Hematopoietic multipotent progenitor cell treated with erythropoietin and hydrocortisone succinate and interleukin-3 and kit ligand, for 15 days (in vitro differentiated cells): ENCODE measurements around the gene PLXNB1.
"Not testable (repeated sequence)": the region's sequence is repeated elsewhere in the genome, so short reads cannot be mapped to it uniquely, and the experiment has no call there.

Source experiments
- DNase-seq: peaks from one replicate; pipeline ENCODE4 v3.0.0-alpha.2; 2015; ENCODE audit warnings: low spot score

PLXNB1 gene

DNA sequence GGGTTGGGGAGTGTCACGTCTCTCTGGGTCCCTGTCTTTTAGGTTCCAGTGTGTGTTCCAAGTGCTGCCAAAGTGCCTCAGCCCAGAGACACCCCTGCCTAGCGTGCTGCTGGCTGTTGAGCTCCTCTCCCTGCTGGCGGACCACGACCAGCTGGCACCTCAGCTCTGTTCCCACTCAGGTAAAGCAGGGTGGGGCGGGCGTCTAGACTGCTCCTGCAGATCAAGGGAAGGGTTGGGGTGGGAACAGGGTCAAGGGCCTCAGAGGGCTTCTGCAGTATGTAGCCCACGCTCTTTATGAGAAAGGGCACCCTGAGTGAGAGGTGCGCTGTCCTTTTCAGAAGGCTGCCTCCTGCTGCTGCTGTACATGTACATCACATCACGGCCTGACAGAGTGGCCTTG lies 33.8 kb upstream of the PLXNB1 start:
- no peak for DNase-seq

DNA sequence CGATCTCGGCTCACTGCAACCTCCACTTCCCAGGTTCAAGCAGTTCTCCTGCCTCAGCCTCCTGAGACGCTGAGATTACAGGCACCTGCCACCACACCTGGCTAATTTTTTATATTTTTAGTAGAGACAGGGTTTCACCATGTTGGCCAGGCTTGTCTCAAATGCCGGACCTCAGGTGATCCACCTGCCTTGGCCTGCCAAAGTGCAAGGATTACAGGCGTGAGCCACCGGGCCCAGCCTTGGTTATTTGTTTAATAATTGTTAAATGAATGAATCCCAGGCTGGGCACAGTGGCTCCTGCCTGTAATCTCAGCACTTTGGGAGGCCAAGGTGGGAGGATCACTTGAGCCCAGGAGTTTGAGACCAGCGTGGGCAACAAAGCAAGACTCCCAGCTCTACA lies 31.9 kb upstream of the PLXNB1 start:
- not testable (repeated sequence) for DNase-seq

DNA sequence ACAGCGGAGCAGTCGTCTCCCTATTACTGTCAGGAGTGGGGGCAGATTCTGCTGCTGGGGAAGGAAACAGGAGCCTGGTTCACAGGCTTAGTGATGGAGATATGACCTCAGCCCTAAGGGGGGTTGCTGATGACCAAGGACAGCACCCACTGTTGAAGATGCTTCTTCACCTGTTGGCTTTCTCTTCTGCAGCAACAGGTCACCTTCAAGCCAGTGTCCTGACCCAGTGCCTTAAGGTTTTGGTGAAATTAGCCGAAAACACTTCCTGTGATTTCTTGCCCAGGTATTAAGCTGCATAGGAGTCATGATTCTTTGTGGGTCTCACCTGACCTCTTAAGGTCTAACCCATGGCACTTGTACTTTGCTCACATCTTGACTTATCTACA lies 30.6 kb upstream of the PLXNB1 start:
- no peak for DNase-seq

DNA sequence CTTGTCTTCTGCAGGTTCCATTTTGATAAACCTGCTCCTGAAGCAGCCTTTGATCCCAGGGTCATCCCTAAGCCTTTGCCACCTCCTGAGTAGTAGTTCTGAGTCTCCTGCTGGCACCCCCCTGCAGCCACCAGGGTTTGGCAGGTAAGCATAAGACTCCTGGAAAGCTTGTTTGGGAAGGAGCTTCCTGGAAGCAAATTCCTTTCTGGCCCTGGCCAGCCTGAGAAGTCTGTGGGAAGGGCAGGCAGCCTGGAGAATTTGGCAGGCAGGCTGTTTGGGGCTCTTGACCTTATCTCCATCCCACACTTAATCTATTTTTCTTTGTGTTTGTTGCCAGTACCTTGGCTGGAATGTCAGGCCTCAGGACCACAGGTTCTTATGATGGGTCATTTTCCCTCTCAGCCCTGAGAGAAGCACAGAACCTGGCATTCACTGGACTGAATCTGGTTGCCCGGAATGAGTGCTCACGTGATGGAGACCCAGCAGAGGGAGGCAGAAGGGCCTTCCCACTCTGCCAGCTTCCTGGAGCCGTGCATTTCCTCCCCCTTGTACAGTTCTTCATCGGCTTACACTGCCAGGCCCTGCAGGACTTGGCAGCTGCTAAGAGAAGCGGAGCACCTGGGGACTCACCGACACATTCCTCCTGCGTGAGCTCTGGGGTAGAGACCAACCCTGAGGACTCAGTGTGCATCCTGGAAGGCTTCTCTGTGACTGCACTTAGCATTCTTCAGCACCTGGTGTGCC lies 30.1 kb upstream of the PLXNB1 start:
- DNase-seq, result no peak

DNA sequence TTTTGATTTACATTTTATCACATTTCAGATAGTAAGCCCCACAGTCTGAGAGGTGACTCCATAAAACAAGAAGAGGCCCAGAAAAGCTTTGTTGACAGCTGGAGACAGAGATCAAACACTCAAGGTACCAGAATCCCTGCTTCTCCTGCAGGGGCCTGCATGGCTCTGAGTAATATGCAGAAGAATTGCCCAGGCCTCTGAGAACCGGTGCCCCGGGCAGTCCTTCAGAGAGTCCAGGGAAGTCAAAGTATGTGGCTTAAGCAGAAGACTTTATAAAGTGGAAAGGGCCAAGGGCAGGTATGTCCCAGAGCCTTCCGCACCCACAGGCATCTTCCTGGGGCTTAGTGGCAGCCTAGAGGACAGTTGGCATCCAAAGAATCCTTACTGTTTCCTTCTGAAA lies 29.4 kb upstream of the PLXNB1 start:
- no peak for DNase-seq

DNA sequence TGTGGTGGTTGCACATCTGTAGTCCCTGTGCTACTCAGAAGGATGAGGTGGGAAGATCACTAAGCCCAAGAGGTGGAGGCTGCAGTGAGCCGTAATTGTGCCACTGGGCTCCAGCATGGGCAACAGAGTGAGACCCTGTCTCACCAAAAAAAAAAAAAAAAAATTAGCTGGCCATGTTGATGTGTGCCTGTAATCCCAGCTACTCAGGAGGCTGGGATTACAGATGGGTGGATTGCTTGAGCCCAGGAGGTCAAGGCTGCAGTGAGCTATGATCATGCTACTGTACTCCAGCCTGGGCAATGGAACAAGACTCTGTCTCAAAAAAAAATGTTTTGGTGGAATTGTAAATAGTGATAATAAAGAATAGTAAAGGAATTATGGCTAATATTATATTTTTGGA lies 26.6 kb upstream of the PLXNB1 start:
- DNase-seq, result no peak

DNA sequence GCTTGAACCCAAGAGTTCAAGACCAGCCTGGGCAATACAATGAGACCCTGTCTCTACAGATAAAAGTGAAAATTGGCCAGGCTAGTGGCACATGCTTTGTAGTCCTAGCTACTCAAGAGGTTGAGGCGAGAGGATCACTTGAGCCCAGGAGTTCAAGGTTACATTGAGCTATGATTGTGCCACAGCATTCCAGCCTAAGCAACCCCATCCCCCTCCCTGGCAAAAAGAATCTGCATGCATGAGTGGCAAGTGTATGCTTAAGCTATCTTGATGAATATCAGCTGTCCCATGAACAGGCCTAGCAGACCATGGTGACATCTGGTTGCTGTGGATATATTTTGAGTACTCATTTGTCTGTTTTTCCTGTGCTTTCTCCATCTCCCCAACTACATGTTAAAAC lies 21.4 kb upstream of the PLXNB1 start:
- DNase-seq, result no peak

DNA sequence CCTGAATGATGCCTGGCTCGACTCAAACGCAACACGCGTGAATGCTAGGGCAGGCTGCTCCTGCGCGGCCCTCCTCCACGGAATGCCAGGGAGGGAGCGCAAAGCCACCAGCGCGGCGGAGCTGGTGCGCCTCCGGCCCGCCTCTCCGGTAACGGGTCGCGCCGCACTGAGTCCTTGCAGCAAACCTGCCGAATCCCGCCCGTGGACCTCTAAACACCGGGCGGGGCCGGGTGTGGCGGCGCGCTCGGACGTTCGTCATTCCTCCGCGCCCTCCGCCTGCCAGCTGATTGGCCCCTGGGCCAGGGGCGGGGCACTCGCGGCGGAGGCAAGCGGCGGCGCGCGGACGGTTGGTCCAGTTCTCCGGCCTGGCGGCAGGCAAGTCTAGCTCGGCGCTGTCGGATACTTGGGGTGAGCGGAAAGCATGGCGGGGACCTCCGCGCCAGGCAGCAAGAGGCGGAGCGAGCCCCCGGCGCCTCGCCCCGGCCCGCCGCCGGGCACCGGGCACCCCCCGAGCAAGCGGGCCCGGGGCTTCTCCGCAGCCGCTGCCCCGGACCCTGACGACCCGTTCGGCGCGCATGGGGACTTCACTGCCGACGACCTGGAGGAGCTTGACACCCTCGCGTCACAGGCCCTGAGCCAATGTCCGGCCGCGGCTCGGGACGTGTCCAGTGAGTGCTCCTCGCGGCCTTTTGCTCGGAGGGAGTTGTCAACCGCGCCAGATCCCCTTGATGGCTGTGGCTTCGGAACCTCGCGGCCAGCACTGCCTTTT lies 16.7 kb upstream of the PLXNB1 start, which contains the start of gene ATRIP:
ATRIP (plus strand) TSS at position 313 of the 769 bp plus-strand sequence; CDS start at position 422, 109 bp downstream.
- DNase-seq, result peak; percentile 90

DNA sequence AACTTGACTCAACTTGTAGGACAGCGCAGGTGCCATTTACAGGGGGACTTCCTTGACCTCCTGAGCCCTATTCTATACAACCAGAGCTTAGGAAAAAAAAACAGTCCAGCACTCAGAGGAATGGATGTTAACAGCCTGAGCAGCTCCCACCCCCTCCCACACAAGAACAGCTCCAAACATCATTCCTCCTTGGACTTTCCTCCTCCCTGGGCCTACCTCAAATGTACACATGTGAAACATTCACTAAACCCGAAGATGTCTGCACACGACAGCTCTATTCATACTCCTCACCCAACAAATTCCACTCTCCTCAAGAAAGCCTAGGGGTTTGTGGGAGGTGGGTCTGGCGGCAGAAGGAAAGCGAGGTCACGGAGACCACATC lies 16.1 kb upstream of the PLXNB1 start:
- no peak for DNase-seq

DNA sequence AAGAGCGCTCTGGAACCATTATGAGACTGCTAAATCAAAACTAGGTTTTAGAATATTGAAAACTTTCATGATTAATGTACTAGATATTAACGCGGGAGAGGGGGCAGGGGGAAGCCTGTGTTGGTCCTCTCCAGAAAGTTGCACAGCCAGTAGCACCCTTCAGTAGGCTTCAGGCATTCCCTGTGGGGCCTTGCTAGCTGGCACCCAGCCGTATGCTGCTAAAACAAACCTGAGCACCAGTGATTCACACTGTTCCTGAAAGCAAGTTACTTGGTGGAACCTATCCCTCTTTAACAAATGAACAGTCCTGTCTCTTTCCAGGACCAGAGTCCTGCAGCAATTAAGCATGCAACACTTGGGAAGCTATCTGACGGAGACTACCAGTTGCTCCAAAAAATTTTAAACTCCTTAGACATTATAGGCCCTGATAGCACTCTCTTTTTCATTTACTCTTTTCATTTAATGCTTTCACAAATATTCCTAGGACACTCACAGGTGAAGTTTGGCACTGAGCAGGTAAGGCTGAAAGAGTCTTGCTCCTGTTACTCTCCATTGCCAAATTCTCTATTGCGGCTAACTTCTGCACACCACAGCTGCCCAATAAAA lies 15.5 kb upstream of the PLXNB1 start:
- DNase-seq, result no peak

DNA sequence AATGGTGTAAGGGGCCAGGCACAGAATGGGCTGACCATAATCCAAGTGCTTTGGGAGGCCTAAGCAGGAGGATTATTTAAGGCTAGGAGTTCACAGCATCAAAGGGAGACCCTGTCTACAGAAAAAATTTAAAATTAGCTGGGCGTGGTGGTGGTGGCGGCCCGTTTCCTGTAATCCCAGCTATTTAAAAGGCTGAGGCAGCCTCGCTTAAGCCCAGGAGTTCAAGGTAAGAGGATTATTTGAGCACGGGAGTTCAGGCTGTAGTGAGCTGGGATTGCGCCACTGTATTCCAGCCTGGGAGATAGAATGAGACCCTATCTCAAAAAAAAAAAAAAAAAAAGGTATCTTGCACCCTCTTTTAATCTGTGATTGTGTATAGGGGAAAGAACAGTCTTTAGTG lies 12.1 kb upstream of the PLXNB1 start:
- no peak for DNase-seq

DNA sequence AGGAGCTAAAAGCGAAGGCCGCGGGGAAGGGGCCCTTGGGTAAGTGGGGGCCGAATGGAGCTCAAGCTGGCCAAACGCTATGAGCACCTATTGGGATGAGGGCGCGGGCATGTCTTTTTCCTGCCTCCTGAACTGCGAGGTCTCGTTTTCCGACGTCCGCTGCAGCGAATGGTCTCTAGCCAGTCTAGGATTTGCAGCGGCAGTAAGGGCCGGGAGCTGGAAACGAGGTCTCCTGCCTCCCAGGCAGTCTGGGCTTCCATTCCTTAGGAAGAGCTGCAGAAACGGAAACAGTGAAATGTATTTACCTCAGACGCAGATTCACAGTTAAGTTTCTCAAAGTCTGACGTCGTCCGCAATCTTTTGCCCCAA lies 10.7 kb upstream of the PLXNB1 start:
- peak; percentile 17 for DNase-seq

DNA sequence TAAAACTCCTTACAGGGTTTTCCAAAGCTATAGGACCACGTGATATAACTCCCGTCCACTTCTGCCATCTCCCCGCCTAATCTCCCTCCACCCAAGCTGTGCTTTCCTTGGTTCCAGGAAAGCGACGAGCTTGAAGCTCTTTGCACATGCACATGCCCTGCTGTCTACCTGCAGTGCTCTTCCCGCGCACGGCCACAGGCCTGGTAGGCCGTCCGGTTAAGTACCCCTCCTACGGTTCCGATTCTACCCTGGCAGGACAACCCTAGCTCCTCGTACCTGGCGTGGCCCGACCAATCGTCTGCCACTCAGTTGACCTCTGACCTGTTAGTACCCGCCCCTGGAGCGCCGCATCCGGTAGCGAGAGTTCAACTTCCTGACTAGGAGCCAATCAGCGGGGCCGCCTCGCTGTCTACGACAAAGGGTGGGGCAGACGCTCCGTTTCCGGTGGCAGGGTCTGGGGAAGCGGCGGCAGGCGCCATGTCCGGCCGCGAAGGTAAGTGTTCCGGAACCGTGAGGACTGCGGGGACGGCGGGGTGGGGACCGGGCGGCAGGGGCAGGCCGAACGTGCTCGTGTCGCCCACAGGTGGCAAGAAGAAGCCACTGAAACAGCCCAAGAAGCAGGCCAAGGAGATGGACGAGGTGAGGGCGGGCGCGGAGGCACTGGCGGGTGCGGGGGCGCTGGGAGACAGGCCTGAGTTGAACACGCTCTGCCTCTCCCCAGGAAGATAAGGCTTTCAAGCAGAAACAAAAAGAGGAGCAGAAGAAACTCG lies 10.1 kb upstream of the PLXNB1 start, which contains the start of the genes CCDC51 and TMA7:
CCDC51 (minus strand) TSS at position 300 of the 770 bp plus-strand sequence. CDS start 4,991 bp downstream, outside the sequence.
TMA7 (plus strand) TSS at position 438 of the 770 bp plus-strand sequence; CDS start at position 478, 40 bp downstream.
- peak; percentile 97 for DNase-seq

DNA sequence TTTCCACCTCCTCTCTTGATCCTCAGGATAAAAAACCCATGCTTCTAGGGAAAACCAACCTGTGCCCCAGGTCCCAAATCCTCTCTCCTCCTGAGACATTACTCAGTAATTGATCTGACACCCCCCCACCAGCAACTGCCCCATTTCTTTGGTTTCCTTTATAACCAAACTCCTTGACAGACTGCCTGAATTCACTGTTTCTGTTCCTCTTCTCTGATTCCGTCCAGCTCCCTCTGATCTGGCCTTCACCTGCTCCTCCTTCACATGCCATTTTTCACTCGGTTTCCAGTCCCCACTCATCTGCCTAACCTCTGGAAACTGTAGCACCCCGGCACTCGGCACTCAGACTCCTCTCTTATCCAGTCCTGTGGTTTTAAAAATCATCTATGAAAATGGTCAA lies 7.9 kb upstream of the PLXNB1 start:
- no peak for DNase-seq

DNA sequence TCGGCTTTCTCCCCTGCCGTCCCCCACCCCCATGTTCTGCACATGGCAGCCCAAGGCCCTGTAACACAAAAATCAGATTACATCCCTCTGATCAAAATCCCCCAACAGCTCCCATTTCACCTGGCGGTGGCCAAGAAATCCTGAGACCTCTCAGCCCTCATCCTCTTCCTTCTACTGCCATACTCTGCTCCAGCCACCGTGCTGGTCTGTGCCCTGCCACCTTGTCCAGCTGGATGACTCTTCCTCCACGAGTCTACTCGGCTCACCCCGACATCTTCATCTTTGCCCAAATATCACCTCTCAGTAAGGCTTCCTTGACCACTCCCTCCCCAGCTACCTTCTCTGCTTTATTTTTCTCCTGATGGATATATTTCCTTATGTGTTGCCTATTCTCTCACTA lies 7.0 kb upstream of the PLXNB1 start:
- no peak for DNase-seq

DNA sequence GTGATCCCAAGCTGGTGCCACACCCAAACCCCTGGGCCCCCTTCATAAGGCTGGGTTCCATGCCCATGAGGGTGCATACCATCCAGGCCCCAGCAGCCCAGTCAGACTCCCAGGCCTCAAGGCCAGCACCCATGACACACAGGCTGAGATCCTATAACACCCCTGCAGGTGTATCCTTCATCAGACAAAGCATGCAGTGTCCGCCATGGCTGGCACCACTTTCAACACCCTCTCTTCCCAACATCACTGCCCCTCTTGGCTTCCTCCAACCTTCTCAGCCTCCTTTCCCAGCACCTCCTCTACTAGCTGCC lies 6.5 kb upstream of the PLXNB1 start:
- no peak for DNase-seq

DNA sequence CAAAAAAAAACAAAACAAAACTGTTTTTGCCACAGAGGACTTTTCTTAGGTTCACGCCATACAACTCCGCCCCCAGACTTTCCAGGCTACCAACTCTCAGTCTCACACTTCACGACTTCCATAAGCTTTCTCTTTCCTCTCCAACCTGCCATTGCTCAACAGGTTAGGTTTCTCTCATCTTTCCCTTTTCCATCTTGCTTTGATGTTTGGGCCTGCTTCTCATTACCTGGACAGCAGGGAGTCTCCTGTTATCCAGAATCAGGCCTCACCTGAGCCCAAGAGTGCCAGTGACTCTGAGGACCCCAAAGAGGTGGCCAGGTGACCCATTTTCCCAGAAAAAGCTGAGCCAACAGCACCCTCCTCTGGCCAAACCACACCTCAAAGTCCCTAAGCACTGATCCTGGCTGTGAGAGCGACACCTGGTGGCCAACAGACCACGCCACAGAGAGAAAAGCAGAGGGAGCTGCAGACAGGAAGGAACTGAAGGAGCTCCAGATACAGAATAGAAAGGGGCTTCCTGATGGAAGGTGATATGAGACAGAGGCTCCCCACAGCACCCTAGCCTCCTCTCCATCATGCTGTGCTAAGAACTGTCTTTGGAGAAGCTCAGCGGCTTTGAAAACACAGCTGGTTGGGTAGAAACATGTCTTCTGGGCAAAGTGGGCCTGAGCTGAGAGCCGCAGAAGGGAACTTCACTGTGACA lies 6.0 kb upstream of the PLXNB1 start:
- DNase-seq, result peak; percentile 87

DNA sequence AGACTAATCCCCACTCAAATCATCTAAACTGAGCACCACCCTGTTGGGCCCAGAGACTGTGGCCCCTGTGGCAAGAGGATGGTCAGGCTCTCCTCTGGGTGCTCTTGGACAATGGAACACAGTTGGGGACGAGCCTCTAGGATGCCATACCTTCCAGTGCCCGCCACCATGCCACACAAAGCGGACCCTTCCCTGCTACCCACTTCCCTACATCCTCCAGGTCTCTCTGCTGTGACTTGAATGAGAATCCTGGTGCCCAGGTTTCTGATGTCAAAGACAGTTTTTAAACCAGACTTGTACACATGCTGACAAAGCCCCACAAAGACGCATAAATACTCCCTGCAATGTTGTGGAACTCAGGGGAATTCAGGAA lies 5.3 kb upstream of the PLXNB1 start:
- DNase-seq, result no peak

DNA sequence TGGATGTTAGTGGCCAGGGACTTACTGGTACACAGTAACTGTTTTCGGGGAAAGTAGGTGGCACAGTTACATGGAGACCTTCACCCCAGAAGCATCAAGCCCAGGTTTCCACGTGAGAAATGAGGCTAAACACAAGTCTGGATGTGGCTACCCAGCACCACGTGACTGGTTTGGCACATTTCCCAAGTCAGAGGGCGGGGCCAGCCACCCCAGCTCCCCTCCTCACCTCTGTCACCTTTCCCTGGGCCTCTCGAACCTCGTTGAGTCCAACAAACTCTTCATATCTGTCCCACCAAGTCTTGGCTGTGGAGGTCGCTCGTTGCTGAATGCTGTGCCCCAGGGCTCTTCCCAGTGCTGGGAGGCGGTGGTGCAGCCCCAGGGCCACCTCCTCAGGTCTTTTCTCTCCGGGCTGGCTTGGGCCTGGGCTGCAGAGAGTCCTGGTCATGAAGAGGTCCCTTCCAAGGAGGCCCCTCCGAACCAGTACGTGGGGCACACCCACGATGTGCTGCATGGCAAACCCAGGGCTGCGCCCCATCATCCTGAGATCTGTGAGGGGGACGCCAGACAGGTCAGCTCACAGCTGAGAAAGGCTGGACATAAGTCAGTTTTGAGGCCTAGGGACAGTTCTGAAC lies 4.8 kb upstream of the PLXNB1 start:
- DNase-seq, result peak; percentile 41

DNA sequence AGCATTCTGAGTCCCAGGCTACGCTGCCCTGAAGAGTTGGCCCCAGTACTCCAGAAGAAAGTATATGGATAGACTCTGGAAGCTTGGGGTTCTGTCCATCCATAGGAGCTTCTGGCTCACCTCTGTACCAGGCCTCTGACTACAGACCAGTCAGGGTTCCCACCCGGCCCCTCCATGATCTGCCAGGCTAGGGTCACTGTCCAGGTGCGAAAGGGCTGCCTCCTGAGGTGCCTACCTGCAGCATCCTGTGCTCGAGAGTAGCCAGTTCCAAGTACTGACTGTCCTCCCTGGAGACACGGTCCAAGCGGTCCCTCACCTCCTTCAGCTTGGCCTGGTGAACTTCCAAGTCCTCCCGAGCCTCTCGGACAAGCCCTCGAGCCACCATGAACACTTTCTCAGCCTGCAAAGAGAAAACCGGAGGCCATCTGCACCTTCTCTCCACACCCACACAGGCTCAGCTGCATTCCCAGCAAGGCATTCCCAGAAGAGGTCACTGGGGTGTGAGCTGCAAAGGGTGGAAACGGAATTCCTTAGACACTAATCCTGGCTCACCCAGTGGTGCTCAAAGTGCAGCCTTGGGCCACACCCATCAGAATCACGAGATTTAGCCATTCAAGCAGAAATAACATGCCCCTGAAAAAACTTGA lies 3.7 kb upstream of the PLXNB1 start:
- DNase-seq, result no peak
